ENCODE results near the gene LY6G6C.

DNA sequence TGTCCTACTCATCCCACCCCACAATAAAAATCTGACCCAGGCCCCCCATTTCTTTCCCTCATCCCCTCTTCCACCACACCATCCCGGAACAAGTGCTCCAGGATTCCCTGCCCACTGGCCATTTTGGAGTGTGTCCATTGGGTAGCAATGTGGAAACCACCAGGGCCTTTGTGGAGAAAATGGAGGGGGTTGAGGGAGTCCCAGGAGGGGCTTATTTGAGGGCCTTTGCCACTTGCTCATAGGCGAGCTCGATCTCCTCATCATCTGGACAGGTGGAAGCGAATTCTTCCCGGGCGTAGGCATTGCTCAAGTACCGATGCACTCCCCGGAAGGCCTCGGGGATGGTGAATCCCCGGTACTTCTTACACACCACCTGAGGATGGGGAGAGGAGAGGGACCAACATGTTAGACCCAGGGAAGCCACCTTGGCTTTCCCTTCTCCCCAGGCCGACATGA lies 9.1 kb upstream of the LY6G6C start:
- TF ChIP-seq, protein P1, sequence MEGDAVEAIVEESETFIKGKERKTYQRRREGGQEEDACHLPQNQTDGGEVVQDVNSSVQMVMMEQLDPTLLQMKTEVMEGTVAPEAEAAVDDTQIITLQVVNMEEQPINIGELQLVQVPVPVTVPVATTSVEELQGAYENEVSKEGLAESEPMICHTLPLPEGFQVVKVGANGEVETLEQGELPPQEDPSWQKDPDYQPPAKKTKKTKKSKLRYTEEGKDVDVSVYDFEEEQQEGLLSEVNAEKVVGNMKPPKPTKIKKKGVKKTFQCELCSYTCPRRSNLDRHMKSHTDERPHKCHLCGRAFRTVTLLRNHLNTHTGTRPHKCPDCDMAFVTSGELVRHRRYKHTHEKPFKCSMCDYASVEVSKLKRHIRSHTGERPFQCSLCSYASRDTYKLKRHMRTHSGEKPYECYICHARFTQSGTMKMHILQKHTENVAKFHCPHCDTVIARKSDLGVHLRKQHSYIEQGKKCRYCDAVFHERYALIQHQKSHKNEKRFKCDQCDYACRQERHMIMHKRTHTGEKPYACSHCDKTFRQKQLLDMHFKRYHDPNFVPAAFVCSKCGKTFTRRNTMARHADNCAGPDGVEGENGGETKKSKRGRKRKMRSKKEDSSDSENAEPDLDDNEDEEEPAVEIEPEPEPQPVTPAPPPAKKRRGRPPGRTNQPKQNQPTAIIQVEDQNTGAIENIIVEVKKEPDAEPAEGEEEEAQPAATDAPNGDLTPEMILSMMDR (conservative IDR thresholded peaks at IDR 0.05 in 1 of 2, IDR thresholded peaks at IDR 0.05 in 1 of 2; ENCODE audit: extremely low read depth in 1 of 2, insufficient read depth in 1 of 2, low read depth in 1 of 2, low read length in 2 of 2), result no peak
- TF ChIP-seq EZH2 (IDR thresholded peaks at IDR 0.05; ENCODE audit: borderline replicate concordance, low read length), result no peak
